ENCODE data around the gene BRD3OS. TPM values are rescaled to one million over a fixed set of nuclear protein-coding genes. Genes with fewer than 3 reads are reported as not detected.

BRD3OS gene
- total and polyA plus RNA-seq, 2 experiments from 2014 or later, result 18.6 to 32.3 TPM

GRCh38 chr9:134052941-134053340 lies 27.7 kb downstream of the BRD3OS start:
- peaks cover 4% of the 10 kb centered on the region for H3K4me1 ChIP-seq (ENCODE audit: low read depth)
- no peak for DNase-seq (ENCODE audit: low read depth in 1 of 2, low spot score in 1 of 2)
- H3K4me3 ChIP-seq, result no peak overlapping the region
- H3K27me3 ChIP-seq, result no peaks in the 10 kb centered on the region
- H3K27ac ChIP-seq, result no peak overlapping the region
- H3K9me3 ChIP-seq (ENCODE audit: low read depth), result no peaks in the 10 kb centered on the region
- H3K36me3 ChIP-seq, result peaks cover 26% of the 10 kb centered on the region
- TF ChIP-seq CTCF (IDR thresholded peaks at IDR 0.05; ENCODE audit: low read depth, low read length), result no peak

DNA sequence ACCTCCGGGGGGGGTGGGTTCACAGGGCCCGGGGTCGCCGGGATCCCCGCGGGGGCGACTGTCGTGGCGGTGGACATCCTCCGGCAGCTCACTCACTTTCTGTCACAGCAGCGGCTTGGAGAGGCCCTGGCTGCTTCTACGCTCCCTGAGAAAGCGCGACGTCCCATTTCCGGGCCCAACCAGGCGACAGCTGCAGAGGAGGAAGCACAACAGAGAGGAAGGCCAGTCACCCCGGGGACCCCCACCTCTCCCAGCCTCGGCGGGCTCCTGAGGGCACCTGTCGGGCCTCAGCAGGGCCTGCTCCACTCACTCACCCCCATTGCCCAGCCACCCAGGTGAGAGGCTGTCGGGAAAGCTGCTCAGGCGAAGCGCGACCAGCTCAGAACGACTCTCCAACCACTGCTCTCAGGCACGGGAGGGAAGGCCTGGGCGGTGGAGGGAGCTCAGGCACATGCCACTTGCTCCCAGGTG lies 28.2 kb downstream of the BRD3OS start:
- no peak overlapping the region for H3K4me3 ChIP-seq
- TF ChIP-seq CTCF (IDR thresholded peaks at IDR 0.05; ENCODE audit: low read depth, low read length), result no peak
- H3K9me3 ChIP-seq (ENCODE audit: low read depth), result no peaks in the 10 kb centered on the region
- no peak overlapping the region for H3K27ac ChIP-seq
- peaks cover 24% of the 10 kb centered on the region for H3K36me3 ChIP-seq
- no peak for DNase-seq (ENCODE audit: low read depth in 1 of 2, low spot score in 1 of 2)
- peaks cover 6% of the 10 kb centered on the region for H3K4me1 ChIP-seq (ENCODE audit: low read depth)
- no peaks in the 10 kb centered on the region for H3K27me3 ChIP-seq

- Histone ChIP-seq H3K36me3 (peaks cover 24% of the 10 kb centered on the region), H3K4me3 (no peak overlapping the region), H3K27me3 (no peaks in the 10 kb centered on the region), H3K27ac (peak overlapping the region; percentile 19), H3K9me3 (ENCODE audit: low read depth) (no peaks in the 10 kb centered on the region), H3K4me1 (ENCODE audit: low read depth) (peaks cover 6% of the 10 kb centered on the region)
- TF ChIP-seq CTCF (IDR thresholded peaks at IDR 0.05; ENCODE audit: low read depth, low read length), result no peak
- DNase-seq (ENCODE audit: low read depth in 1 of 2, low spot score in 1 of 2), result no peak
Measured at GRCh38 chr9:134053941-134054761, 28.9 kb downstream of the BRD3OS start.

DNA sequence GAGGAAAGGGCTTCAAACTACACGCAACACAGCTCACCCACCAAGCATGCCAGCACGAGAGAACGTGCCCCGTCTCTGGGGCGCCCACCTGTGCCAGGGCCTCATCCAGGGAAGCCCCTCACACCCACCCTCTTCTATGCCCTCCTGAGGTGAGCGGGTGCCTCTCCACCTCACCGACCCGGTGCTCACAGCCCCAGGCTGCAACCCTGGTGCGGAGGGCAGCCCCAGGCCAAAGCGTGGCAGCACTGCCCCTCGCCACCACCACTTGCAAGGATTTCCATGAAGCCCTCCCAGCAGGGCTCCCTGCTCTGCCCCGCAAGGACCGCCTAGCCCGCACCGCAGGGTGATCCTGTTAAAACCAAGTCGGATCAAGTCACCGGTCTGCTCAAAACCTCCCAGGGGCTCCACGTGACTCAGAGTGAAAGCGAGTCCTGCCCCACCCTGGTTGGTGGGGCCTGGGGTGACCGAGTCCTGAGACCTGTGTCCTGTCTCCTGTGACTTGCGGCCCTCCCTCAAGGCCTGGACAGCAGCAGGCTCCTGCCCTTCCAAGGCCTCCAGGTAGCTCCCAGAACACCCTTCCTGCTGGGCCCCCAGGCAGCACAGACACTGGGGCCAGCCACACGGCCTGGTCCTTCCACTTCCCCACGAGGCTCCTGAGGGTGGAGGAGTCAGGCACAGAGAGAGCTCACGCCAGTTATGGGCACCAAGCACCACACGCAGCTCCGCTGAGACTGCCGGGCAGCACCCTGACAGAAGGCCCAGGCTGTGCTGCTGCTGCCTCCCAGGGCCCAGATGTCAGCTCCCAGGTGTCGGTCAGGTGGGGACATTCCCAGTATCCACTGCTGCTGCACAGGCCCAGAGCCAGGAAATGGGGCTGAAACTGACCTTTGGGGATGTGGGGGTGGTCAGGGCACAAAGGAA lies 29.9 kb downstream of the BRD3OS start:
- H3K4me1 ChIP-seq (ENCODE audit: low read depth), result peaks cover 6% of the 10 kb centered on the region
- no peak overlapping the region for H3K4me3 ChIP-seq
- H3K36me3 ChIP-seq, result peaks cover 19% of the 10 kb centered on the region
- TF ChIP-seq CTCF (IDR thresholded peaks at IDR 0.05; ENCODE audit: low read depth, low read length), result no peak
- DNase-seq (ENCODE audit: low read depth in 1 of 2, low spot score in 1 of 2), result no peak
- H3K27ac ChIP-seq, result peak overlapping the region; percentile 19
- no peaks in the 10 kb centered on the region for H3K9me3 ChIP-seq (ENCODE audit: low read depth)
- H3K27me3 ChIP-seq, result no peaks in the 10 kb centered on the region

DNA sequence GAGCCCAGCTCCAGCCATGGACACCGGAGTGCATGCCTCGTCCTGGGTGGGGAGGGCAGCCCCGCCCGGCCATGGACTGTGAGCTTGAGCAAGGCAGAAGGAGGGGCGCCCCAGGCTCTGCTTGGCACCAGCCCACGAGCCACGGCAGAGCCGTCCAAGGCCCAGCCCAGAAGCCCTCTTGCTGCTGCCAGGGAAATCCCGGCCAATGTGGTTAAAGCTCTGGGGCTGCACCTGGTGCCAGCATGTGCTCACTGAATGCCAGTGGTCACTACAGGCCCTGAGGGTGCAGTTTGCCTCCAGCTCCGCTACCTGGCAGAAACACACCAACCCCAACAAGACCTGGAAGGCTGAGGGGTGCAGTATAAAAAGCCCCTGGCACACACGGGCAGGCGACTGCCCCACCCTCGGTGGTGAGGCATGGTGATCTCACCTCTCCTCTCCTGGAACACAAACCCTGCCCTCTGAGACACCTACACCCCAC lies 30.7 kb downstream of the BRD3OS start:
- Histone ChIP-seq H3K27me3 (no peaks in the 10 kb centered on the region), H3K27ac (no peak overlapping the region), H3K4me3 (no peak overlapping the region), H3K9me3 (ENCODE audit: low read depth) (no peaks in the 10 kb centered on the region), H3K36me3 (peaks cover 15% of the 10 kb centered on the region), H3K4me1 (ENCODE audit: low read depth) (peaks cover 6% of the 10 kb centered on the region)
- DNase-seq (ENCODE audit: low read depth in 1 of 2, low spot score in 1 of 2), result peak in 1 of 2 donors; percentile 75
- no peak for TF ChIP-seq CTCF (IDR thresholded peaks at IDR 0.05; ENCODE audit: low read depth, low read length)
